ENCODE measurements around the gene GJB2.

DNA sequence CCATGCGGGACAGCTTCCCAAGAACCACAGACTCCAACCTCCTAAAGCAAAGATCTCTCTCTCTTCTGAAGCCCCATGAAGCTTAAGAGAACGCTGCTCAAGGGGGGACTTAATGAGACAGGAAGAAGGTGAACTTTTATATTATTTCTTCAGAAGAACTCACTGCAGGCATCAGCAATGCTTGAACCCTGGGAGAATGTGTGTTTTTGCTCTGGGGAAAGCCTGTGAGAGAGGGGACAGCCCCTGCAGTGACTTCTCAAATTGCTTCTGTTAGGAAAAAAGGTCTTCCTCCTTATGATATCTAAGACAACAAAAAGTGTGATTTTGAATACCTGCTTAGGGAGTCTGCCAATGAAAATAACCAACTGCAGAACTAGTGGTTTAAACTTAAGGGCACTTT, 54.9 kb downstream of the GJB2 start:
- TF ChIP-seq, protein P1, sequence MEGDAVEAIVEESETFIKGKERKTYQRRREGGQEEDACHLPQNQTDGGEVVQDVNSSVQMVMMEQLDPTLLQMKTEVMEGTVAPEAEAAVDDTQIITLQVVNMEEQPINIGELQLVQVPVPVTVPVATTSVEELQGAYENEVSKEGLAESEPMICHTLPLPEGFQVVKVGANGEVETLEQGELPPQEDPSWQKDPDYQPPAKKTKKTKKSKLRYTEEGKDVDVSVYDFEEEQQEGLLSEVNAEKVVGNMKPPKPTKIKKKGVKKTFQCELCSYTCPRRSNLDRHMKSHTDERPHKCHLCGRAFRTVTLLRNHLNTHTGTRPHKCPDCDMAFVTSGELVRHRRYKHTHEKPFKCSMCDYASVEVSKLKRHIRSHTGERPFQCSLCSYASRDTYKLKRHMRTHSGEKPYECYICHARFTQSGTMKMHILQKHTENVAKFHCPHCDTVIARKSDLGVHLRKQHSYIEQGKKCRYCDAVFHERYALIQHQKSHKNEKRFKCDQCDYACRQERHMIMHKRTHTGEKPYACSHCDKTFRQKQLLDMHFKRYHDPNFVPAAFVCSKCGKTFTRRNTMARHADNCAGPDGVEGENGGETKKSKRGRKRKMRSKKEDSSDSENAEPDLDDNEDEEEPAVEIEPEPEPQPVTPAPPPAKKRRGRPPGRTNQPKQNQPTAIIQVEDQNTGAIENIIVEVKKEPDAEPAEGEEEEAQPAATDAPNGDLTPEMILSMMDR (IDR thresholded peaks at IDR 0.05 in 4 of 5, conservative IDR thresholded peaks at IDR 0.05 in 1 of 5) = no peak
- no peak for TF ChIP-seq POLR2A (IDR thresholded peaks at IDR 0.05)
